ENCODE measurements around the gene FBH1. TPM values are rescaled to one million over a fixed set of nuclear protein-coding genes. Genes with fewer than 3 reads are reported as not detected.
A peak's percentile ranks its signal among the peaks of the same experiment; 100 is the strongest.
"Not testable (repeated sequence)": the region's sequence is repeated elsewhere in the genome, so short reads cannot be mapped to it uniquely, and the experiment has no call there.

Gene FBH1
- total and polyA plus RNA-seq, 9 of the 15 experiments (the other 6 are each of a cell fraction or from before 2014, with no cell fraction given), result 13.4 to 108 (median 77.8) TPM

GRCh38 chr10:5862981-5863685 is 26.9 kb upstream of the FBH1 start:
- TF ChIP-seq CC2D1A (IDR thresholded peaks at IDR 0.05) (0 out of 2 replicates have a peak, but pooled peaks have one; percentile 21), NFYB (IDR thresholded peaks at IDR 0.05; ENCODE audit: extremely low read depth, insufficient read length) (peak; percentile 69), RBM25 (IDR thresholded peaks at IDR 0.05; ENCODE audit: low read depth, low read length, severe bottlenecking) (peak; percentile 15), ASH1L (IDR thresholded peaks at IDR 0.05; ENCODE audit: borderline replicate concordance, low read depth, partially characterized antibody) (peak; percentile 31)
- H3K27me3 ChIP-seq (ENCODE audit: control insufficient read depth in 2 of 2, insufficient read depth in 2 of 2, low read length in 2 of 2); H4K20me1 ChIP-seq (replicated peaks; ENCODE audit: control insufficient read depth, insufficient read depth, low read length); DNase-seq (ENCODE audit: extremely low read depth in 1 of 4, low spot score in 3 of 4); ATAC-seq; in situ Hi-C loops (cut with MboI); H3K4me3 ChIP-seq; H3K27ac ChIP-seq (ENCODE audit: extremely low read depth, low read depth, low read length); H3K79me2 ChIP-seq (ENCODE audit: control insufficient read depth, insufficient read depth, low read length); BruUV-seq (replicated peaks); H3K4me2 ChIP-seq (ENCODE audit: insufficient read depth, low read length); H3K9me1 ChIP-seq (ENCODE audit: control insufficient read depth, insufficient read depth, low read length); H2AFZ ChIP-seq (ENCODE audit: low read depth, low read length); H3K9me3 ChIP-seq (replicated peaks; ENCODE audit: control insufficient read depth, insufficient read depth, low read depth, low read length); intact Hi-C loops (cut with micrococcal nuclease); H3K4me1 ChIP-seq (replicated peaks in 1 of 2; ENCODE audit: control insufficient read depth in 2 of 2, insufficient read depth in 2 of 2, low read length in 2 of 2); H3K9ac ChIP-seq (ENCODE audit: insufficient read depth in 1 of 2, low read depth in 2 of 2, low read length in 2 of 2); FAIRE-seq; H3K36me3 ChIP-seq (ENCODE audit: control insufficient read depth, insufficient read depth, low read length): not testable (repeated sequence)
- ChIA-PET CTCF (ENCODE audit: low intra/inter-chr PET ratio) (interaction anchor here (0.5 kb wide), 1 partner anchor 150 kb away, joined by 3 read pairs; no protein-coding TSS in a partner anchor), POLR2A (interaction anchor here (0.7 kb wide), 1 partner anchor 26 kb away, joined by 4 read pairs; no protein-coding TSS in a partner anchor)
- 54% methylated on average over 9 of the region's 9 CpGs for WGBS (ENCODE audit: insufficient coverage, low coverage, missing lambda C conversion rate)

Data from K562 (cell line).